B cell (primary cell): ENCODE measurements around the gene RPS15. TPM values are rescaled to one million over a fixed set of nuclear protein-coding genes. Genes with fewer than 3 reads are reported as not detected.

Source experiments
- ATAC-seq: fragments of 200-7000 bp; cut with Tn5 transposase; one replicate; pipeline ENCODE4 v1.10.0; 2021; ENCODE audit warnings: low read depth, mild to moderate bottlenecking, moderate number of reproducible peaks, moderate library complexity
- CTCF ChIA-PET: fragments of 350-600 bp; sonication (Branson Sonifier 250); formaldehyde crosslinking; loops from one replicate; lab custom pipeline; 2021; ENCODE audit warnings: antibody characterized with exemption, inconsistent platforms; lab: Charles Lee
- POLR2A ChIA-PET: fragments of 350-600 bp; sonication (Branson Sonifier 250); formaldehyde crosslinking; loops from one replicate; lab custom pipeline; 2021; ENCODE audit warnings: antibody characterized with exemption; lab: Charles Lee
- DNase-seq: peaks from one replicate; pipeline ENCODE4 v3.0.0; 2013
- H2AFZ ChIP-seq: 2 replicates; pipeline ENCODE4 v1.6.1; 2012; ENCODE audit warnings: mild to moderate bottlenecking, low read depth, low read length; ENCODE audit not compliant: insufficient read depth, poor library complexity, severe bottlenecking
- H3K27ac ChIP-seq, 2 donors: 1 replicate in 1 of 2; 2 replicates in 1 of 2; pipeline ENCODE4 v1.5.1; 2012 to 2013; ENCODE audit warnings: low read length in 2 of 2, mild to moderate bottlenecking in 2 of 2, moderate library complexity in 1 of 2
- H3K27me3 ChIP-seq, 4 experiments: fragments of 200-600 bp in 1 of 4; sonication (generic) in 1 of 4; replicated peaks in 1 of 4; 1 replicate in 2 of 4; 2 replicates in 2 of 4; pipeline versions ENCODE4 v1.6.1 to v1.7.0; 2013 to 2016; ENCODE audit warnings: low read length in 3 of 4, mild to moderate bottlenecking in 2 of 4, mixed read lengths in 1 of 4, moderate library complexity in 1 of 4; ENCODE audit not compliant: insufficient read depth in 4 of 4, control insufficient read depth in 3 of 4; ENCODE audit errors: control extremely low read depth in 1 of 4
- H3K36me3 ChIP-seq, 2 experiments: replicated peaks in 1 of 2; 1 replicate in 1 of 2; 2 replicates in 1 of 2; pipeline versions ENCODE4 v1.6.1 to v1.7.1; 2013; ENCODE audit warnings: low read length in 1 of 2; ENCODE audit not compliant: insufficient read depth in 2 of 2, control insufficient read depth in 1 of 2; ENCODE audit errors: control extremely low read depth in 1 of 2, extremely low read depth in 1 of 2
- H3K4me1 ChIP-seq, 2 donors: fragments of 200-600 bp in 1 of 2; sonication (generic) in 1 of 2; 1 replicate in 1 of 2; 2 replicates in 1 of 2; pipeline versions ENCODE4 v1.5.1 to v1.6.1; 2013 to 2017; ENCODE audit warnings: low read length in 2 of 2; ENCODE audit not compliant: control insufficient read depth in 2 of 2, insufficient read depth in 2 of 2
- H3K4me2 ChIP-seq: replicated peaks from 2 replicates; pipeline ENCODE3; 2012; ENCODE audit warnings: mild to moderate bottlenecking, low read depth, low read length; ENCODE audit not compliant: poor library complexity, severe bottlenecking
- H3K4me3 ChIP-seq, 5 experiments: fragments of 200-600 bp in 1 of 5; sonication (generic) in 1 of 5; 1 replicate in 3 of 5; 2 replicates in 2 of 5; pipeline versions ENCODE4 v1.5.1 to v1.7.0; 2011 to 2016; ENCODE audit warnings: low read length in 4 of 5, mild to moderate bottlenecking in 4 of 5, low read depth in 2 of 5, control low read depth in 1 of 5, moderate library complexity in 1 of 5; ENCODE audit not compliant: insufficient read depth in 1 of 5; ENCODE audit errors: control extremely low read depth in 1 of 5, extremely low read depth in 1 of 5
- H3K79me2 ChIP-seq: fragments of 200-600 bp; sonication (generic); one replicate; pipeline ENCODE4 v1.6.0; 2016; ENCODE audit warnings: low read length; ENCODE audit not compliant: control insufficient read depth, insufficient read depth
- H3K9ac ChIP-seq: fragments of 200-600 bp; sonication (generic); 2 replicates; pipeline ENCODE4 v1.6.1; 2017; ENCODE audit warnings: mild to moderate bottlenecking, low read length, moderate library complexity
- H3K9me3 ChIP-seq, 3 donors: one replicate each; pipeline versions ENCODE4 v1.6.1 to v1.7.1; 2013; ENCODE audit warnings: low read length in 2 of 3; ENCODE audit not compliant: control insufficient read depth in 2 of 3, insufficient read depth in 1 of 3; ENCODE audit errors: control extremely low read depth in 1 of 3
- H4K20me1 ChIP-seq: 2 replicates; pipeline ENCODE4 v1.6.0; 2012; ENCODE audit warnings: mild to moderate bottlenecking, low read length; ENCODE audit not compliant: insufficient read depth, control insufficient read depth, poor library complexity, severe bottlenecking
- H3K27ac Mint-ChIP-seq: one replicate; pipeline ENCODE4 v1.8.0; 2021; ENCODE audit warnings: mixed read lengths
- H3K27me3 Mint-ChIP-seq: one replicate; pipeline ENCODE4 v1.8.0; 2021; ENCODE audit warnings: mixed read lengths
- H3K4me1 Mint-ChIP-seq: one replicate; pipeline ENCODE4 v1.8.0; 2021; ENCODE audit warnings: mixed read lengths
- H3K4me3 Mint-ChIP-seq: one replicate; pipeline ENCODE4 v1.8.0; 2021; ENCODE audit warnings: mixed read lengths
- H3K9me3 Mint-ChIP-seq: one replicate; pipeline ENCODE4 v1.8.0; 2022; ENCODE audit warnings: mixed read lengths; ENCODE audit not compliant: insufficient read depth
- CTCF ChIP-seq: fragments of 200-600 bp; IDR thresholded peaks from one replicate; pipeline ENCODE4 v1.8.0; 2022; ENCODE audit warnings: antibody characterized with exemption, mild to moderate bottlenecking
- EZH2 ChIP-seq: IDR thresholded peaks from 2 replicates; pipeline ENCODE4 v1.6.1; 2012; ENCODE audit warnings: borderline replicate concordance, low read depth, mild to moderate bottlenecking, moderate library complexity, low read length; ENCODE audit not compliant: insufficient read depth, poor library complexity, severe bottlenecking
- WGBS: methylation state at CpG from one replicate; pipeline ENCODE4 v1.1.5; 2013; ENCODE audit warnings: missing lambda C conversion rate; ENCODE audit not compliant: insufficient coverage; 5-methylcytosine and 5-hydroxymethylcytosine counted together
- intact Hi-C: fragments of 100-400 bp; cut with micrococcal nuclease; formaldehyde crosslinking; loops from one replicate; pipeline ENCODE4 v1.10.0; 2022
- polyA plus RNA-seq: library from polyadenylated mRNA; depleted of rRNA; stranded (reverse); fragments of >200 nt; gene quantifications from 2 replicates; pipeline ENCODE4 v1.2.3, GENCODE V29; 2012
- total RNA-seq, 2 donors: library from RNA; stranded (reverse); fragments of 120-200 nt in 1 of 2; gene quantifications; 1 replicate in 1 of 2; 2 replicates in 1 of 2; pipeline versions ENCODE4 v1.2.3 to v1.2.4, GENCODE V29; 2013 to 2022

RPS15 gene
- total and polyA plus RNA-seq, 2 donors (not counting 1 experiment from before 2014, with no cell fraction given) = 1,520 to 6,007 TPM

- no peak overlapping the region for H3K27ac ChIP-seq
- H3K4me2 ChIP-seq = no peak overlapping the region
- POLR2A ChIA-PET = no interaction called here
- Mint-ChIP-seq H3K27me3 (no peaks in the 10 kb centered on the region), H3K27ac (no peak overlapping the region), H3K4me1 (peaks cover 53% of the 10 kb centered on the region), H3K4me3 (no peak overlapping the region), H3K9me3 (no peaks in the 10 kb centered on the region)
- no peaks in the 10 kb centered on the region for H3K27me3 ChIP-seq
- no peak overlapping the region for H3K9ac ChIP-seq
- intact Hi-C loops = no loop called here
- H4K20me1 ChIP-seq = peaks cover 98% of the 10 kb centered on the region
- H3K9me3 ChIP-seq = no peaks in the 10 kb centered on the region
- peaks cover 100% of the 10 kb centered on the region for H3K79me2 ChIP-seq
- peaks cover 18 to 55% of the 10 kb centered on the region in 2 donors for H3K4me1 ChIP-seq
- CTCF ChIA-PET = interaction anchor here (0.7 kb wide), 1 partner anchor 11 kb away, joined by 4 read pairs; no protein-coding TSS in a partner anchor
- DNase-seq (no peak), ATAC-seq (no peak)
- H3K4me3 ChIP-seq = no peak overlapping the region
- 90% methylated on average over 24 of the region's 36 CpGs for WGBS
- TF ChIP-seq CTCF (no peak), EZH2 (no peak)
- no peak overlapping the region for H2AFZ ChIP-seq
- H3K36me3 ChIP-seq = peaks cover 0 to 27% of the 10 kb centered on the region in 2 experiments
Measured at GRCh38 chr19:1412995-1413800, 25.0 kb upstream of the RPS15 start.
